ENCODE results near the gene EFCAB6. TPM values are rescaled to one million over a fixed set of nuclear protein-coding genes. Genes with fewer than 3 reads are reported as not detected.

The EFCAB6 gene
- total RNA-seq, 1 donor from 2014 or later, result not detected

DNA sequence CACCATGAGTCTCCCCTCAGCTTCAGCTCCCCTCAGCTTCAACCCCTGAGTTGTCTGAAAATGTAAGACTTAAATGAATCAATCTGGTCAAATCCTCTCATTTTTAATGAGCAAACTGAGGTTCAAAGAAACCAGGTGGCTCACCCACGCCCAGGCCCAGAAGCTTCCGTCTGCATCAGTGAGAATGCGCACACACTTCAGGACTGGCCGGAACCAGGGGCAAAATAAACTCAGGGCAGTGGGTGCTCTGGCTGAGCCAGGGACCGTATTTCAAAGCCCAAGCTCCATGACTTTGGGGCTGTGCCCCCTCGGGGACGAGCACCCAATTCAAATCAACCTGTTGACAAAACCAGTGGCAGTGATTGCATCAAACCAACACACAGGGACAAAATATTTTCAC, 47.1 kb upstream of the EFCAB6 start:
- no peaks in the 10 kb centered on the region for H3K36me3 Mint-ChIP-seq (ENCODE audit: low read depth)
- ATAC-seq (ENCODE audit: low read depth) (no peak), DNase-seq (no peak)
- peaks cover 6% of the 10 kb centered on the region for H3K9me3 Mint-ChIP-seq
- no peak for TF ChIP-seq CTCF (IDR thresholded peaks at IDR 0.05)
- peaks cover 2% of the 10 kb centered on the region for H3K4me1 Mint-ChIP-seq
- ChIA-PET CTCF (no interaction called here), POLR2A (no interaction called here)
- no peak overlapping the region for H3K27ac Mint-ChIP-seq
- H3K4me3 Mint-ChIP-seq, result no peak overlapping the region
- intact Hi-C loops (cut with micrococcal nuclease), result no loop called here
- H3K27me3 Mint-ChIP-seq, result peaks cover 28% of the 10 kb centered on the region

- peaks cover 28% of the 10 kb centered on the region for H3K27me3 Mint-ChIP-seq
These were observed 46.2 kb upstream of the EFCAB6 start for GRCh38 chr22:43858156-43858895.

DNA sequence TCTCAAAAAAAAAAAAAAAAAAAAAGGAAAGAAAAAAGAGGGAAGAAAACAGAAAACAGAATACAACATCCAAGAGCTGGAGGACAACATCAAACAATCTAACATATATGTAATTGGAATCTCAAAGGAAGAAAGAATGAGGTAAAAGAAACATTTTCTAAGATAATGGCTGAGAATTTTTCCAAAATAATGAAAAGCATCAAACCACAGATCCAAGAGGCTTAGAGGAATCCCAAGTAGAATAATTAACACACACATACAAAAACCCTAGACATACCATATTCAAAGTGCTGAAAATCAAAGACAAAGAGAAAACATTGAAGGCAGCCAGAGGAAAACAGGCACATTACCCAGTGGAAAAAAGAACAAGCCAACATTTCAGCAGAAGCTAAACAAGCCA, 45.3 kb upstream of the EFCAB6 start:
- POLR2A ChIA-PET, result no interaction called here
- H3K27ac Mint-ChIP-seq, result no peak overlapping the region
- no peak for TF ChIP-seq CTCF (IDR thresholded peaks at IDR 0.05)

More at GRCh38 chr22:43858156-43858895, 46.2 kb upstream of the EFCAB6 start:
- no peak for TF ChIP-seq CTCF (IDR thresholded peaks at IDR 0.05)
- ChIA-PET POLR2A (no interaction called here), CTCF (no interaction called here)
- Mint-ChIP-seq H3K36me3 (ENCODE audit: low read depth) (no peaks in the 10 kb centered on the region), H3K9me3 (peaks cover 6% of the 10 kb centered on the region), H3K4me1 (peaks cover 2% of the 10 kb centered on the region), H3K4me3 (no peak overlapping the region), H3K27ac (no peak overlapping the region)
- intact Hi-C loops (cut with micrococcal nuclease), result no loop called here
- peak; percentile 3 for DNase-seq
- no peak for ATAC-seq (ENCODE audit: low read depth)

GRCh38 chr22:43855431-43855830, 43.3 kb upstream of the EFCAB6 start:
- CTCF ChIA-PET, result no interaction called here
- no peak for TF ChIP-seq CTCF (IDR thresholded peaks at IDR 0.05)
- Mint-ChIP-seq H3K27ac (no peak overlapping the region), H3K36me3 (ENCODE audit: low read depth) (no peaks in the 10 kb centered on the region), H3K4me1 (no peaks in the 10 kb centered on the region), H3K4me3 (no peak overlapping the region), H3K9me3 (peaks cover 6% of the 10 kb centered on the region), H3K27me3 (peaks cover 19% of the 10 kb centered on the region)
- DNase-seq (no peak), ATAC-seq (ENCODE audit: low read depth) (no peak)
- POLR2A ChIA-PET, result no interaction called here
- intact Hi-C loops (cut with micrococcal nuclease), result no loop called here

More for the DNA sequence above, 45.3 kb upstream of the EFCAB6 start:
- CTCF ChIA-PET, result no interaction called here
- peaks cover 26% of the 10 kb centered on the region for H3K27me3 Mint-ChIP-seq
- DNase-seq (no peak), ATAC-seq (ENCODE audit: low read depth) (no peak)
- no peak overlapping the region for H3K4me3 Mint-ChIP-seq
- no peaks in the 10 kb centered on the region for H3K4me1 Mint-ChIP-seq
- intact Hi-C loops (cut with micrococcal nuclease), result no loop called here
- H3K9me3 Mint-ChIP-seq, result peaks cover 6% of the 10 kb centered on the region
- no peaks in the 10 kb centered on the region for H3K36me3 Mint-ChIP-seq (ENCODE audit: low read depth)

- Mint-ChIP-seq H3K27me3 (peaks cover 14% of the 10 kb centered on the region), H3K36me3 (ENCODE audit: low read depth) (no peaks in the 10 kb centered on the region), H3K4me3 (no peak overlapping the region), H3K9me3 (peaks cover 6% of the 10 kb centered on the region), H3K27ac (no peak overlapping the region), H3K4me1 (no peaks in the 10 kb centered on the region)
- no peak for DNase-seq
- no peak for ATAC-seq (ENCODE audit: low read depth)
- ChIA-PET POLR2A (no interaction called here), CTCF (no interaction called here)
- TF ChIP-seq CTCF (IDR thresholded peaks at IDR 0.05), result no peak
- intact Hi-C loops (cut with micrococcal nuclease), result no loop called here
These were observed 42.7 kb upstream of the EFCAB6 start for GRCh38 chr22:43854786-43855271.
